Hepatocyte (in vitro differentiated cells): ENCODE measurements around the gene RAG1.

Source experiments
- EZH2 ChIP-seq: fragments of 200-600 bp; sonication (generic); IDR thresholded peaks from 2 replicates; pipeline ENCODE4 v1.6.1; 2016; ENCODE audit warnings: antibody characterized with exemption, mild to moderate bottlenecking, borderline replicate concordance
- EZH2phosphoT487 ChIP-seq: fragments of 200-600 bp; sonication (generic); IDR thresholded peaks from one replicate; pipeline ENCODE4 v1.6.1; 2018; ENCODE audit warnings: antibody characterized with exemption, mild to moderate bottlenecking, low read depth, moderate library complexity; ENCODE audit not compliant: unreplicated experiment, severe bottlenecking
- TF ChIP-seq, protein P1 (sequence below): fragments of 200-600 bp; sonication (generic); IDR thresholded peaks from 2 replicates; pipeline ENCODE4 v1.5.1; 2016; ENCODE audit warnings: antibody characterized with exemption, mild to moderate bottlenecking; ENCODE audit not compliant: poor library complexity

- TF ChIP-seq, protein P1, sequence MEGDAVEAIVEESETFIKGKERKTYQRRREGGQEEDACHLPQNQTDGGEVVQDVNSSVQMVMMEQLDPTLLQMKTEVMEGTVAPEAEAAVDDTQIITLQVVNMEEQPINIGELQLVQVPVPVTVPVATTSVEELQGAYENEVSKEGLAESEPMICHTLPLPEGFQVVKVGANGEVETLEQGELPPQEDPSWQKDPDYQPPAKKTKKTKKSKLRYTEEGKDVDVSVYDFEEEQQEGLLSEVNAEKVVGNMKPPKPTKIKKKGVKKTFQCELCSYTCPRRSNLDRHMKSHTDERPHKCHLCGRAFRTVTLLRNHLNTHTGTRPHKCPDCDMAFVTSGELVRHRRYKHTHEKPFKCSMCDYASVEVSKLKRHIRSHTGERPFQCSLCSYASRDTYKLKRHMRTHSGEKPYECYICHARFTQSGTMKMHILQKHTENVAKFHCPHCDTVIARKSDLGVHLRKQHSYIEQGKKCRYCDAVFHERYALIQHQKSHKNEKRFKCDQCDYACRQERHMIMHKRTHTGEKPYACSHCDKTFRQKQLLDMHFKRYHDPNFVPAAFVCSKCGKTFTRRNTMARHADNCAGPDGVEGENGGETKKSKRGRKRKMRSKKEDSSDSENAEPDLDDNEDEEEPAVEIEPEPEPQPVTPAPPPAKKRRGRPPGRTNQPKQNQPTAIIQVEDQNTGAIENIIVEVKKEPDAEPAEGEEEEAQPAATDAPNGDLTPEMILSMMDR = no peak
- no peak for TF ChIP-seq EZH2phosphoT487
- no peak for TF ChIP-seq EZH2
Observed at GRCh38 chr11:36619502-36619901, 51.7 kb downstream of the RAG1 start.
